ENCODE results near the gene UBE3D. TPM values are rescaled to one million over a fixed set of nuclear protein-coding genes. Genes with fewer than 3 reads are reported as not detected.

Gene UBE3D
- total and polyA plus RNA-seq, 2 experiments from 2014 or later, result 17.5 to 31.4 TPM

DNA sequence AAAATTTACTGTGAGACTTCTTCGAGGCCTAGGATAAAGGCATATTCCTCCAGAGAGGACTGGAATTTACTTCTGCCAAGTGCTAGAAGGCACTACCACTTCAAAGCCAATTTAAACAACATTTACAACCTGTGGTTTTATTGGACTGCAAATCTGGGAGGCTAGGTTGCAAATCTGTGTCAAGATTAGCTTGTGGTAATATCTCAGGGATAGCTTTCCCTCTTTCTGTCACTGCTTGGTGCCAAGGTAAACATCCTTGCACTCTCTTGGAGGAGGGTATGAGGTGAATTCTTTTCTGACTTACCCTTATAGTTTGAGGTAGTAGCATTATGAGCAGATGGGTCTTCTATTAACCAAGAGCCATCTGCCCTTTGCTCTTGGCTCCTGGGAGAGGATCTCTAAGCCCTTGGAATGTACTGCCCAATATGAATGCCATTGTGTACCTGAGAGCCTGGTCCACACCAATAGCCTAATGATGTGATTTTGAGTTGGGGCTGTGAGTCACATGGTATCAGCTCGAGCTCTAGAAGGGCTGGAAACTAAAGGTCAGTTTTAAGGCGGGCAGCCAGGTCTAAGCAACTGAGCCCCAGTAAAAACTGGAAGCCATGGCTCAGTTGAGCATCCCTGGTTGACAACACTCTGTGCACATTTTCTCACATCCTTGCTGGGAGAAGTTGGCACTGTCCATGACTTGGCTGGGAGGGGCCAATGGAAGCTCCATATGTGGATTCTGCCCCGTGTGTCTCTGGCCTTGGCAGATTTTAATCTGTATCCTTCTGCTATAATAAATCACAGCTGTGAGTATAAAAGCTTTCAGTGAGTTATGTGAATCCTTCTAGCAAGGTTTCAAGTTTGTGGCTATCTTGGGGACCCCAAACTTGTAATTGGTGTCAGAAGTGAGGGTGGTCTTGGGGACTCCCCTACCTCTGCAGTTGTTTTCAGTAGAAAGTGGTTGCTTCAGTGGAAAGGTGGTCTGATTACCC, 188.1 kb downstream of the UBE3D start:
- no peaks in the 10 kb centered on the region for H3K79me2 ChIP-seq (replicated peaks; ENCODE audit: insufficient read depth)
- Mint-ChIP-seq H3K9me3 (no peaks in the 10 kb centered on the region), H3K4me3 (no peak overlapping the region), H3K27ac (no peak overlapping the region), H3K4me1 (no peaks in the 10 kb centered on the region), H3K27me3 (ENCODE audit: insufficient read depth, low read depth, poor library complexity) (no peaks in the 10 kb centered on the region), H3K36me3 (ENCODE audit: low read depth) (no peaks in the 10 kb centered on the region)
- H3K4me2 ChIP-seq, result no peak overlapping the region
- no peak overlapping the region for H3K4me3 ChIP-seq
- 0 out of 2 replicates have a peak, but pooled peaks cover 4% of the 10 kb centered on the region for H3K9me2 ChIP-seq (ENCODE audit: insufficient read depth)
- H2AFZ ChIP-seq, result no peak overlapping the region
- DNase-seq (ENCODE audit: low spot score), result no peak
- no peaks in the 10 kb centered on the region for H3K36me3 ChIP-seq (ENCODE audit: insufficient read depth)
- H3K27ac ChIP-seq (ENCODE audit: low read depth), result no peak overlapping the region
- no peaks in the 10 kb centered on the region for H4K20me1 ChIP-seq (replicated peaks; ENCODE audit: insufficient read depth)
- no peak for ATAC-seq
- no peaks in the 10 kb centered on the region for H3K4me1 ChIP-seq (ENCODE audit: insufficient read depth)
- TF ChIP-seq CREB1 (CRISPR knock-in tag; IDR thresholded peaks at IDR 0.05; ENCODE audit: low read depth) (no peak), EZH2 (IDR thresholded peaks at IDR 0.05; ENCODE audit: low read depth, unreplicated experiment) (no peak), JUNB (IDR thresholded peaks at IDR 0.05; ENCODE audit: unreplicated experiment) (no peak), STAT1 (IDR thresholded peaks at IDR 0.05; ENCODE audit: unreplicated experiment) (no peak)
- TF ChIP-seq, protein P1, sequence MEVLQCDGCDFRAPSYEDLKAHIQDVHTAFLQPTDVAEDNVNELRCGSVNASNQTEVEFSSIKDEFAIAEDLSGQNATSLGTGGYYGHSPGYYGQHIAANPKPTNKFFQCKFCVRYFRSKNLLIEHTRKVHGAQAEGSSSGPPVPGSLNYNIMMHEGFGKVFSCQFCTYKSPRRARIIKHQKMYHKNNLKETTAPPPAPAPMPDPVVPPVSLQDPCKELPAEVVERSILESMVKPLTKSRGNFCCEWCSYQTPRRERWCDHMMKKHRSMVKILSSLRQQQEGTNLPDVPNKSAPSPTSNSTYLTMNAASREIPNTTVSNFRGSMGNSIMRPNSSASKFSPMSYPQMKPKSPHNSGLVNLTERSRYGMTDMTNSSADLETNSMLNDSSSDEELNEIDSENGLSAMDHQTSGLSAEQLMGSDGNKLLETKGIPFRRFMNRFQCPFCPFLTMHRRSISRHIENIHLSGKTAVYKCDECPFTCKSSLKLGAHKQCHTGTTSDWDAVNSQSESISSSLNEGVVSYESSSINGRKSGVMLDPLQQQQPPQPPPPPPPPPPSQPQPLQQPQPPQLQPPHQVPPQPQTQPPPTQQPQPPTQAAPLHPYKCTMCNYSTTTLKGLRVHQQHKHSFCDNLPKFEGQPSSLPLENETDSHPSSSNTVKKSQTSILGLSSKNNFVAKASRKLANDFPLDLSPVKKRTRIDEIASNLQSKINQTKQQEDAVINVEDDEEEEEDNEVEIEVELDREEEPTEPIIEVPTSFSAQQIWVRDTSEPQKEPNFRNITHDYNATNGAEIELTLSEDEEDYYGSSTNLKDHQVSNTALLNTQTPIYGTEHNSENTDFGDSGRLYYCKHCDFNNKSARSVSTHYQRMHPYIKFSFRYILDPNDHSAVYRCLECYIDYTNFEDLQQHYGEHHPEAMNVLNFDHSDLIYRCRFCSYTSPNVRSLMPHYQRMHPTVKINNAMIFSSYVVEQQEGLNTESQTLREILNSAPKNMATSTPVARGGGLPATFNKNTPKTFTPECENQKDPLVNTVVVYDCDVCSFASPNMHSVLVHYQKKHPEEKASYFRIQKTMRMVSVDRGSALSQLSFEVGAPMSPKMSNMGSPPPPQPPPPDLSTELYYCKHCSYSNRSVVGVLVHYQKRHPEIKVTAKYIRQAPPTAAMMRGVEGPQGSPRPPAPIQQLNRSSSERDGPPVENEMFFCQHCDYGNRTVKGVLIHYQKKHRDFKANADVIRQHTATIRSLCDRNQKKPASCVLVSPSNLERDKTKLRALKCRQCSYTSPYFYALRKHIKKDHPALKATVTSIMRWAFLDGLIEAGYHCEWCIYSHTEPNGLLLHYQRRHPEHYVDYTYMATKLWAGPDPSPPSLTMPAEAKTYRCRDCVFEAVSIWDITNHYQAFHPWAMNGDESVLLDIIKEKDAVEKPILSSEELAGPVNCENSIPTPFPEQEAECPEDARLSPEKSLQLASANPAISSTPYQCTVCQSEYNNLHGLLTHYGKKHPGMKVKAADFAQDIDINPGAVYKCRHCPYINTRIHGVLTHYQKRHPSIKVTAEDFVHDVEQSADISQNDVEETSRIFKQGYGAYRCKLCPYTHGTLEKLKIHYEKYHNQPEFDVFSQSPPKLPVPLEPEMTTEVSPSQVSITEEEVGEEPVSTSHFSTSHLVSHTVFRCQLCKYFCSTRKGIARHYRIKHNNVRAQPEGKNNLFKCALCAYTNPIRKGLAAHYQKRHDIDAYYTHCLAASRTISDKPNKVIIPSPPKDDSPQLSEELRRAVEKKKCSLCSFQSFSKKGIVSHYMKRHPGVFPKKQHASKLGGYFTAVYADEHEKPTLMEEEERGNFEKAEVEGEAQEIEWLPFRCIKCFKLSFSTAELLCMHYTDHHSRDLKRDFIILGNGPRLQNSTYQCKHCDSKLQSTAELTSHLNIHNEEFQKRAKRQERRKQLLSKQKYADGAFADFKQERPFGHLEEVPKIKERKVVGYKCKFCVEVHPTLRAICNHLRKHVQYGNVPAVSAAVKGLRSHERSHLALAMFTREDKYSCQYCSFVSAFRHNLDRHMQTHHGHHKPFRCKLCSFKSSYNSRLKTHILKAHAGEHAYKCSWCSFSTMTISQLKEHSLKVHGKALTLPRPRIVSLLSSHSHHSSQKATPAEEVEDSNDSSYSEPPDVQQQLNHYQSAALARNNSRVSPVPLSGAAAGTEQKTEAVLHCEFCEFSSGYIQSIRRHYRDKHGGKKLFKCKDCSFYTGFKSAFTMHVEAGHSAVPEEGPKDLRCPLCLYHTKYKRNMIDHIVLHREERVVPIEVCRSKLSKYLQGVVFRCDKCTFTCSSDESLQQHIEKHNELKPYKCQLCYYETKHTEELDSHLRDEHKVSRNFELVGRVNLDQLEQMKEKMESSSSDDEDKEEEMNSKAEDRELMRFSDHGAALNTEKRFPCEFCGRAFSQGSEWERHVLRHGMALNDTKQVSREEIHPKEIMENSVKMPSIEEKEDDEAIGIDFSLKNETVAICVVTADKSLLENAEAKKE (CRISPR knock-in tag; IDR thresholded peaks at IDR 0.05), result no peak
- TF ChIP-seq, protein P2, sequence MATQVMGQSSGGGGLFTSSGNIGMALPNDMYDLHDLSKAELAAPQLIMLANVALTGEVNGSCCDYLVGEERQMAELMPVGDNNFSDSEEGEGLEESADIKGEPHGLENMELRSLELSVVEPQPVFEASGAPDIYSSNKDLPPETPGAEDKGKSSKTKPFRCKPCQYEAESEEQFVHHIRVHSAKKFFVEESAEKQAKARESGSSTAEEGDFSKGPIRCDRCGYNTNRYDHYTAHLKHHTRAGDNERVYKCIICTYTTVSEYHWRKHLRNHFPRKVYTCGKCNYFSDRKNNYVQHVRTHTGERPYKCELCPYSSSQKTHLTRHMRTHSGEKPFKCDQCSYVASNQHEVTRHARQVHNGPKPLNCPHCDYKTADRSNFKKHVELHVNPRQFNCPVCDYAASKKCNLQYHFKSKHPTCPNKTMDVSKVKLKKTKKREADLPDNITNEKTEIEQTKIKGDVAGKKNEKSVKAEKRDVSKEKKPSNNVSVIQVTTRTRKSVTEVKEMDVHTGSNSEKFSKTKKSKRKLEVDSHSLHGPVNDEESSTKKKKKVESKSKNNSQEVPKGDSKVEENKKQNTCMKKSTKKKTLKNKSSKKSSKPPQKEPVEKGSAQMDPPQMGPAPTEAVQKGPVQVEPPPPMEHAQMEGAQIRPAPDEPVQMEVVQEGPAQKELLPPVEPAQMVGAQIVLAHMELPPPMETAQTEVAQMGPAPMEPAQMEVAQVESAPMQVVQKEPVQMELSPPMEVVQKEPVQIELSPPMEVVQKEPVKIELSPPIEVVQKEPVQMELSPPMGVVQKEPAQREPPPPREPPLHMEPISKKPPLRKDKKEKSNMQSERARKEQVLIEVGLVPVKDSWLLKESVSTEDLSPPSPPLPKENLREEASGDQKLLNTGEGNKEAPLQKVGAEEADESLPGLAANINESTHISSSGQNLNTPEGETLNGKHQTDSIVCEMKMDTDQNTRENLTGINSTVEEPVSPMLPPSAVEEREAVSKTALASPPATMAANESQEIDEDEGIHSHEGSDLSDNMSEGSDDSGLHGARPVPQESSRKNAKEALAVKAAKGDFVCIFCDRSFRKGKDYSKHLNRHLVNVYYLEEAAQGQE (IDR thresholded peaks at IDR 0.05; ENCODE audit: unreplicated experiment), result no peak
- TF ChIP-seq, protein P3, sequence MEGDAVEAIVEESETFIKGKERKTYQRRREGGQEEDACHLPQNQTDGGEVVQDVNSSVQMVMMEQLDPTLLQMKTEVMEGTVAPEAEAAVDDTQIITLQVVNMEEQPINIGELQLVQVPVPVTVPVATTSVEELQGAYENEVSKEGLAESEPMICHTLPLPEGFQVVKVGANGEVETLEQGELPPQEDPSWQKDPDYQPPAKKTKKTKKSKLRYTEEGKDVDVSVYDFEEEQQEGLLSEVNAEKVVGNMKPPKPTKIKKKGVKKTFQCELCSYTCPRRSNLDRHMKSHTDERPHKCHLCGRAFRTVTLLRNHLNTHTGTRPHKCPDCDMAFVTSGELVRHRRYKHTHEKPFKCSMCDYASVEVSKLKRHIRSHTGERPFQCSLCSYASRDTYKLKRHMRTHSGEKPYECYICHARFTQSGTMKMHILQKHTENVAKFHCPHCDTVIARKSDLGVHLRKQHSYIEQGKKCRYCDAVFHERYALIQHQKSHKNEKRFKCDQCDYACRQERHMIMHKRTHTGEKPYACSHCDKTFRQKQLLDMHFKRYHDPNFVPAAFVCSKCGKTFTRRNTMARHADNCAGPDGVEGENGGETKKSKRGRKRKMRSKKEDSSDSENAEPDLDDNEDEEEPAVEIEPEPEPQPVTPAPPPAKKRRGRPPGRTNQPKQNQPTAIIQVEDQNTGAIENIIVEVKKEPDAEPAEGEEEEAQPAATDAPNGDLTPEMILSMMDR (conservative IDR thresholded peaks at IDR 0.05; ENCODE audit: low read depth in 2 of 2), result no peak
- H3K27me3 ChIP-seq (ENCODE audit: insufficient read depth), result no peaks in the 10 kb centered on the region
- no peaks in the 10 kb centered on the region for H3F3A ChIP-seq (replicated peaks; ENCODE audit: low read depth)
